Measurements from ENCODE around the gene CBX1.
"Not testable (repeated sequence)": the region's sequence is repeated elsewhere in the genome, so short reads cannot be mapped to it uniquely, and the experiment has no call there.

GRCh38 chr17:48073566-48074094 lies 27.6 kb downstream of the CBX1 start:
- TF ChIP-seq, protein P1, sequence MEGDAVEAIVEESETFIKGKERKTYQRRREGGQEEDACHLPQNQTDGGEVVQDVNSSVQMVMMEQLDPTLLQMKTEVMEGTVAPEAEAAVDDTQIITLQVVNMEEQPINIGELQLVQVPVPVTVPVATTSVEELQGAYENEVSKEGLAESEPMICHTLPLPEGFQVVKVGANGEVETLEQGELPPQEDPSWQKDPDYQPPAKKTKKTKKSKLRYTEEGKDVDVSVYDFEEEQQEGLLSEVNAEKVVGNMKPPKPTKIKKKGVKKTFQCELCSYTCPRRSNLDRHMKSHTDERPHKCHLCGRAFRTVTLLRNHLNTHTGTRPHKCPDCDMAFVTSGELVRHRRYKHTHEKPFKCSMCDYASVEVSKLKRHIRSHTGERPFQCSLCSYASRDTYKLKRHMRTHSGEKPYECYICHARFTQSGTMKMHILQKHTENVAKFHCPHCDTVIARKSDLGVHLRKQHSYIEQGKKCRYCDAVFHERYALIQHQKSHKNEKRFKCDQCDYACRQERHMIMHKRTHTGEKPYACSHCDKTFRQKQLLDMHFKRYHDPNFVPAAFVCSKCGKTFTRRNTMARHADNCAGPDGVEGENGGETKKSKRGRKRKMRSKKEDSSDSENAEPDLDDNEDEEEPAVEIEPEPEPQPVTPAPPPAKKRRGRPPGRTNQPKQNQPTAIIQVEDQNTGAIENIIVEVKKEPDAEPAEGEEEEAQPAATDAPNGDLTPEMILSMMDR (IDR thresholded peaks at IDR 0.05; ENCODE audit: insufficient read depth, low read depth, low read length), result not testable (repeated sequence)
- not testable (repeated sequence) for TF ChIP-seq EZH2 (IDR thresholded peaks at IDR 0.05; ENCODE audit: insufficient read depth, low read length)
